Panc1 (cell line): ENCODE data around the gene TTC23.

Source experiments
- CTCF ChIP-seq: fragments of 450-650 bp; IDR thresholded peaks from 2 replicates; pipeline ENCODE4 v1.5.1; 2017; ENCODE audit warnings: mild to moderate bottlenecking
- REST ChIP-seq, 2 experiments: IDR thresholded peaks; 2 replicates each; pipeline ENCODE4 v1.6.1; 2011 to 2012; ENCODE audit warnings: low read depth in 2 of 2, control low read depth in 1 of 2, low read length in 1 of 2, mild to moderate bottlenecking in 1 of 2, moderate library complexity in 1 of 2; ENCODE audit not compliant: insufficient read depth in 1 of 2

- no peak for TF ChIP-seq REST (IDR thresholded peaks at IDR 0.05; ENCODE audit: insufficient read depth in 1 of 2, low read depth in 2 of 2, low read length in 1 of 2)
- no peak for TF ChIP-seq CTCF
These were observed 82.2 kb downstream of the TTC23 start for GRCh38 chr15:99167201-99167600.
